ENCODE data around the gene HOXA7.

HOXA7 gene

GRCh38 chr7:27170426-27171324, 14.2 kb upstream of the HOXA7 start:
- no peak for ATAC-seq

- ATAC-seq = no peak
These were observed 13.4 kb upstream of the HOXA7 start for GRCh38 chr7:27169658-27170425.

DNA sequence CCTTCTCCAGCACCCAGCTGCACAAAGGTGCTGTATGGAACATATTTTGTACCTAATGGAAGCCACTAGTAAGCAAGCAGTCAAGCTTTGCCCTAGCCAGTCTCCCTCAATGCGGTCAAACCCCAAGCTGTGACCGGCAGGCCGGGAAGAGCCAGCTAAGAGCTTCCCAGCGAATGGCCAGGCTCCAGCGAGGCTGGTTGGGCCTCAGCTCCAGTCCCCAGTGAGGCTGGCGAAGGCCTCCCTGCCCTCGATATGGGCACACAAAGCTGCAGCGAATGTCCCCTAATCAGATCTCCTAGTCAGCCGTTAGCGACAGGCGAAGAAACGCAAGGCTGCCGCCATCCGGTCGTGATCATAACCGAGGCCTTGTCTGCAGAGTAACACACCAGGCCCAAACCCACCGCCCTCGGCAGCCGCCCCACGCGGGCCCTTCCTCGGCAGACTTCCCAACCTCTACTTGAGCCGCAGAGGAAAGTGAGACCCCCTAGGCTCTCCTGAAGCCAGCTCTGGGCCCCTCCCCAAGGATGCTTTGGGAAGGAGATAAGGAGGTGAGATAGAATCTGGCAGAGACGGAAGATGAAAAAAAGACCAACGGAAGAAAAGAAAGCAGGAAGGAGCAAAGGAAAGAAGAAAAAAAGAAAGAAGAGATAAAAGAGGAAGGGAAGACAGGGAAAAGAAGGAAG, 11.9 kb upstream of the HOXA7 start:
- ATAC-seq = no peak

DNA sequence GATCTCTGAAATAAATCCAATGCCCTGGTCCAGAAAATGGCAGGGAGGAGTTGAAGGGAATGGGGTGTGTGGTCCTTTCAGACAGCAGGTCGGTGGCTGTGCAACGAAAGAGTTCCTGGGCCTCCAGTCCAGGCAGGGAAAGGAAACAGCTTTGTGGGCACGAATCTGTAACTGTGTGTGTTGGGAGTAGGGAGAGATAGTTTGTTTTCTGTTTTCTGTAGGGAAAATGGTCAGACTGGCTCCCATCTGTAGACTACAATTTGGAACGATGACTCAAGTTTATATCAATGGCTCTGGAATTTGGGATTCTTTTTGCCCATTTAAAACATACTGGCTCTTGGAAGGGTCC, 11.4 kb upstream of the HOXA7 start:
- ATAC-seq = no peak

- no peak for ATAC-seq
These were observed 10.3 kb upstream of the HOXA7 start for GRCh38 chr7:27166531-27167505.

GRCh38 chr7:27165996-27166530, 9.6 kb upstream of the HOXA7 start:
- no peak for ATAC-seq

DNA sequence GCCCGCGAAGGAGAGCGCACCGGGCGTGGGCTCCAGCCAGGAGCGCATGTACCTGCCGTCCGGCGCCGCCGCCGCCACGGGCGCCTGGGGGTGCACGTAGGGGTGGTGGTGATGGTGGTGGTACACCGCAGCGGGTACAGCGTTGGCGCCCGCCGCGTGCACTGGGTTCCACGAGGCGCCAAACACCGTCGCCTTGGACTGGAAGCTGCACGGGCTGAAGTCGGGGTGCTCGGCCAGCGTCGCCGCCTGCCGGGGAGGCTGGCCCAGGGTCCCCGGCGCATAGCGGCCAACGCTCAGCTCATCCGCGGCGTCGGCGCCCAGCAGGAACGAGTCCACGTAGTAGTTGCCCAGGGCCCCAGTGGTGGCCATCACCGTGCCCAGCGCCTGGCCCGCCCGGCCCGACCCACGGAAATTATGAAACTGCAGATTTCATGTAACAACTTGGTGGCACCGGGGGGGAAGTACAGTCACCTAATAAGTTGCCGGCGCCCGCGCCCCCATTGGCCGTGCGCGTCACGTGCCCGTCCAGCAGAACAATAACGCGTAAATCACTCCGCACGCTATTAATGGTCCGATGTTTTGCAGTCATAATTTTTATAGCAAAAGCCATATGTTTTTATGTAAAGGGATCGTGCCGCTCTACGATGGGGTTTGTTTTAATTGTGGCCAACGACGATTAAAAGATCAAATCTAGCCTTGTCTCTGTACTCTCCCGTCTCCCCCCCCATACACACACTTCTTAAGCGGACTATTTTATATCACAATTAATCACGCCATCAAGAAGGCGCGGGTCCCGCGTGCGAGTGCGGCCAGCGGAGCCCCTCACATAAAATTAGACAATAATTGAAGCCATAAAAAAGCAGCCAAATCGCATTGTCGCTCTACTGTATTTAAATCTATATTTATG, 8.9 kb upstream of the HOXA7 start, which contains the start of gene HOXA9:
Gene HOXA9 (minus strand): TSS at position 449 of the 907 bp plus-strand sequence. CDS start 80 bp downstream, at position 369.
- no peak for ATAC-seq

DNA sequence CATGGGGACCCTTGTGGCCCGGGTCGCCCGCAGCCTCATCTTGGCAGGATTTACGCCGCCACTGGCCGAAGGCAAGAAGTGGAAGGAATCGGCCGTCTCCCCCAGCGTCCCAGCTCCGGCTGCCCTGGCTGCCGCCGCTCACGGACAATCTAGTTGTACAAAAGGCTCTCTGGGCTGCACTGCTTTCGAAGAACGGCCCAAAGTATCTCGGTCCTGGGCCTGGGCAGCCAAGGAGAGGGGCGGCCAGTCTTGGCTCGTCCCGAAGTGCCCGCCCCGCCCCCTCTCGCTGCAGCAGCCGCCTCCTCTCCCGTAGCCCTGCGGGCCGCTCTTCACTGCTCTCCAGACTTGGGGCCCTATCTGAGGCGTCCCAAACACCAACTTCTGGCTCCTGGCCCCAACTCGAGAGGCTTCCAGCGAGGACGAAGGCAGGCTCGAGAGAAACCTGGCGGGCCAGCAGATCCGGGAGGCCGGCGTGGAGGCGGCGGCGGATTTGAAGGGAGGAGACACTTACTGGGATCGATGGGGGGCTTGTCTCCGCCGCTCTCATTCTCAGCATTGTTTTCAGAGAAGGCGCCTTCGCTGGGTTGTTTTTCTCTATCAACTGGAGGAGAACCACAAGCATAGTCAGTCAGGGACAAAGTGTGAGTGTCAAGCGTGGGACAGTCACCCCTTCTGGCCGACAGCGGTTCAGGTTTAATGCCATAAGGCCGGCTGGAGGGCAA, 8.1 kb upstream of the HOXA7 start:
- no peak for ATAC-seq

GRCh38 chr7:27164045-27164366, 7.5 kb upstream of the HOXA7 start:
- ATAC-seq = no peak

GRCh38 chr7:27163288-27164044, 7.0 kb upstream of the HOXA7 start:
- no peak for ATAC-seq

DNA sequence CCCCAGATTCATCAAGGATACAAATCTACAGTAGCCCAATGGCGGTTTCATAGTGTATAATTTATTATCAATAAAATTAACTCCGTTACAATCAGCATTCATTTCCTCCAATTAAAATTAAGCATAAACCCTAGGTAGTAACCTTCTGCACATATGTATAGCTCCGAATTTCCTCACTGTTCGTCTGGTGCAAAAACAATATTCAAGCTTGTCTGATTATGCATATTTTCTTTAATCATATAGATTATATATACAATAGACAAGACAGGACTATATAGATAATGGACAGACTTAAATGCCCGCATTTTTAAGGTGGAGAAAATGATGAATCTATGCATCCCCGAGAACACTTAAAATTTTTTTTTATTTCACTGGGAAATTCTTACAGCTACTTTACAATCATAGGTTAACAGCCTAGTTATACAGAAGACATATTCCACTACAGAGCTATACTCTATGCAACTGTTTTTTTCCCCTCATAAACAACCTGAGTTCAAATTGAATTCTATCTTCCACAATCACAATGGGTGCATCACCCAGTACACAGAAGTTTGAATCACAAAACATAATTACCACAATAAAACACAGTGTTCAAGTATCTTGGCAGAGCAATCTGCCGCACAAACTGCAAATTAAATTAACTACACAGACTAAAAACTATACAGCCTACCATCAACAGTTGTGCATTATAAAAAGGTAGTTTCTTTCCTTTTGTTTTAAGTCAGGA, 6.2 kb upstream of the HOXA7 start:
- no peak for ATAC-seq

- no peak for ATAC-seq
These were observed 5.5 kb upstream of the HOXA7 start for GRCh38 chr7:27161721-27162560.

- no peak for ATAC-seq
These were observed 4.8 kb upstream of the HOXA7 start for GRCh38 chr7:27161214-27161720.

- peak; percentile 63 to 68 for ATAC-seq
These were observed 4.2 kb upstream of the HOXA7 start for GRCh38 chr7:27160546-27161213.

DNA sequence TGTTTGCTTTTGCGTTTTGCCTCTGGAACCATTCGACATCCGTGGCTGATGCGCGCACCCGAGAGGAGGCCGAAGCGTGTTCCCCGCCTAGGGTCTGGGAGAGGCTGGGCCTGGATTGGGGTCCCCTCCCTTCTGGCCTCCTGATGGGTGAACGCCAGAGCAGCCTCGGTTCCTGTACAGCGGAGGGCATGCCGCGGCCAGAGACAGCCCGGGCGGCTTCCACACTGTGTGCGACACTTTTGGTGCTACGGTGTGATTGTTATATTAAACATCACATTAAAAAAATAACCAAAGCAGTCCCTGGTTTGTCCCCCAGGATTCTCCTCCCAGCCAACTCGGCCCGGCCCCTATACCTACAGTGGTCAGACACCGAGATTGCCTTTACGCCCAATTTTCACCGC, 3.7 kb upstream of the HOXA7 start:
- peak in 1 of 2 donors; percentile 37 for ATAC-seq

GRCh38 chr7:27159266-27160144, 3.0 kb upstream of the HOXA7 start:
- no peak for ATAC-seq
